MM.1S (cell line): ENCODE measurements around the gene KLHL2.
"Not testable (repeated sequence)": the region's sequence is repeated elsewhere in the genome, so short reads cannot be mapped to it uniquely, and the experiment has no call there.

Experiments
- CTCF ChIP-seq: fragments of 300-600 bp; sonication (generic); IDR thresholded peaks from 2 replicates; pipeline ENCODE4 v1.5.1; 2016; ENCODE audit warnings: antibody characterized with exemption, low read length, mixed read lengths
- EZH2phosphoT487 ChIP-seq: fragments of 300-600 bp; sonication (generic); IDR thresholded peaks from 2 replicates; pipeline ENCODE4 v1.6.1; 2018; ENCODE audit warnings: antibody characterized with exemption, low read length

- not testable (repeated sequence) for TF ChIP-seq CTCF, EZH2phosphoT487
Observed at GRCh38 chr4:165284697-165285096, 77.3 kb downstream of the KLHL2 start.
